DOHH2 (cell line): ENCODE results near the gene PTEN.

Source experiments
- CTCF ChIP-seq: fragments of 200-600 bp; sonication (generic); IDR thresholded peaks from one replicate; pipeline ENCODE4 v1.5.1; 2014; ENCODE audit warnings: antibody characterized with exemption, mild to moderate bottlenecking, low read depth, low read length; ENCODE audit not compliant: poor library complexity, severe bottlenecking
- EZH2phosphoT487 ChIP-seq: fragments of 200-600 bp; sonication (generic); IDR thresholded peaks from 2 replicates; pipeline ENCODE4 v1.6.1; 2017; ENCODE audit warnings: borderline replicate concordance, mild to moderate bottlenecking, antibody characterized with exemption, low read length, moderate library complexity, mixed read lengths

- TF ChIP-seq CTCF: no peak
- no peak for TF ChIP-seq EZH2phosphoT487
These were observed 24.8 kb upstream of the PTEN start for GRCh38 chr10:87838650-87839049.
